SK-N-SH treated with all-trans-retinoic acid at 6 μM for 48 hours (cell line): ENCODE measurements around the gene IFT52.
"Not testable (repeated sequence)": the region's sequence is repeated elsewhere in the genome, so short reads cannot be mapped to it uniquely, and the experiment has no call there.

Source experiments
- ARNTL ChIP-seq: fragments of 450-650 bp; formaldehyde crosslinking; IDR thresholded peaks from 2 replicates; pipeline ENCODE4 v1.5.0; 2020; ENCODE audit warnings: low read depth, mild to moderate bottlenecking, moderate library complexity, borderline replicate concordance
- GLIS3 ChIP-seq: fragments of 250-450 bp; sonication (Bioruptor Pico); IDR thresholded peaks from 2 replicates; pipeline ENCODE4 v1.5.0; 2020; ENCODE audit warnings: mild to moderate bottlenecking, moderate library complexity
- OSR1 ChIP-seq: fragments of 250-450 bp; sonication (Bioruptor Pico); IDR thresholded peaks from 2 replicates; pipeline ENCODE4 v1.8.0; 2022; ENCODE audit warnings: moderate library complexity, mild to moderate bottlenecking, inconsistent platforms
- PPARA ChIP-seq: fragments of 250-450 bp; sonication (Bioruptor Pico); IDR thresholded peaks from 2 replicates; pipeline ENCODE4 v1.5.0; 2020; ENCODE audit warnings: mild to moderate bottlenecking, borderline replicate concordance
- RARB ChIP-seq: fragments of 250-450 bp; sonication (Bioruptor Pico); IDR thresholded peaks from 2 replicates; pipeline ENCODE4 v1.8.0; 2021; ENCODE audit warnings: mild to moderate bottlenecking, moderate library complexity
- SNAI2 ChIP-seq: fragments of 250-450 bp; sonication (Bioruptor Pico); IDR thresholded peaks from 2 replicates; pipeline ENCODE4 v1.5.0; 2020; ENCODE audit warnings: mild to moderate bottlenecking, moderate library complexity
- TOX ChIP-seq: fragments of 250-450 bp; sonication (Bioruptor Pico); IDR thresholded peaks from 2 replicates; pipeline ENCODE4 v1.8.0; 2021; ENCODE audit warnings: mild to moderate bottlenecking, moderate library complexity, borderline replicate concordance
- ZFP3 ChIP-seq: fragments of 250-450 bp; sonication (Bioruptor Pico); IDR thresholded peaks from 2 replicates; pipeline ENCODE4 v1.5.0; 2020; ENCODE audit warnings: mild to moderate bottlenecking, moderate library complexity
- TF ChIP-seq, protein P1 (sequence below): fragments of 250-450 bp; sonication (Bioruptor Pico); IDR thresholded peaks from 2 replicates; pipeline ENCODE4 v1.5.1; 2021; ENCODE audit warnings: mild to moderate bottlenecking, moderate library complexity
- TF ChIP-seq, protein P2 (sequence below): fragments of 250-450 bp; sonication (Bioruptor Pico); IDR thresholded peaks from 2 replicates; pipeline ENCODE4 v1.8.0; 2020; ENCODE audit warnings: mild to moderate bottlenecking, moderate library complexity, borderline replicate concordance

DNA sequence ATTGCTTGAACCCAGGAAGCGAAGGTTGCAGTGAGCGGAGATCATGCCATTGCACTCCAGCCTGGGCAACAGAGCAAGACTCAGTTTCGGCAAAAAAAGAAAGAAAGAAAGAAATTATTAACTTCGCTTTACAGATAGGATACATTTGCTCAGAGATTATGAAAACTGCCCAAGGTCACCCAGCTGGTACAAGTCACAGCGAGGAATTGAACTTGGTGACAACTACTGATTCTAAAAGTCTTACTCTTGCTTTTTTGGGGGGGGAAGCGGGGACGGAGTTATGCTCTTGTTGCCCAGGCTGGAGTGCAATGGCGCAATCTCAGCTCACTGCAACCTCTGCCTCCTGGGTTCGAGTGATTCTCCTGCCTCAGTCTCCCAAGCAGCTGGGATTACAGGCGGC is 2.2 kb upstream of the IFT52 start:
- not testable (repeated sequence) for TF ChIP-seq GLIS3 (CRISPR knock-in tag); ZFP3 (CRISPR knock-in tag); RARB (CRISPR knock-in tag); PPARA (CRISPR knock-in tag); ARNTL; OSR1 (CRISPR knock-in tag); SNAI2 (CRISPR knock-in tag); TOX (CRISPR knock-in tag)
- TF ChIP-seq, protein P1, sequence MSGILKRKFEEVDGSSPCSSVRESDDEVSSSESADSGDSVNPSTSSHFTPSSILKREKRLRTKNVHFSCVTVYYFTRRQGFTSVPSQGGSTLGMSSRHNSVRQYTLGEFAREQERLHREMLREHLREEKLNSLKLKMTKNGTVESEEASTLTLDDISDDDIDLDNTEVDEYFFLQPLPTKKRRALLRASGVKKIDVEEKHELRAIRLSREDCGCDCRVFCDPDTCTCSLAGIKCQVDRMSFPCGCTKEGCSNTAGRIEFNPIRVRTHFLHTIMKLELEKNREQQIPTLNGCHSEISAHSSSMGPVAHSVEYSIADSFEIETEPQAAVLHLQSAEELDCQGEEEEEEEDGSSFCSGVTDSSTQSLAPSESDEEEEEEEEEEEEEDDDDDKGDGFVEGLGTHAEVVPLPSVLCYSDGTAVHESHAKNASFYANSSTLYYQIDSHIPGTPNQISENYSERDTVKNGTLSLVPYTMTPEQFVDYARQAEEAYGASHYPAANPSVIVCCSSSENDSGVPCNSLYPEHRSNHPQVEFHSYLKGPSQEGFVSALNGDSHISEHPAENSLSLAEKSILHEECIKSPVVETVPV, result not testable (repeated sequence)
- TF ChIP-seq, protein P2, sequence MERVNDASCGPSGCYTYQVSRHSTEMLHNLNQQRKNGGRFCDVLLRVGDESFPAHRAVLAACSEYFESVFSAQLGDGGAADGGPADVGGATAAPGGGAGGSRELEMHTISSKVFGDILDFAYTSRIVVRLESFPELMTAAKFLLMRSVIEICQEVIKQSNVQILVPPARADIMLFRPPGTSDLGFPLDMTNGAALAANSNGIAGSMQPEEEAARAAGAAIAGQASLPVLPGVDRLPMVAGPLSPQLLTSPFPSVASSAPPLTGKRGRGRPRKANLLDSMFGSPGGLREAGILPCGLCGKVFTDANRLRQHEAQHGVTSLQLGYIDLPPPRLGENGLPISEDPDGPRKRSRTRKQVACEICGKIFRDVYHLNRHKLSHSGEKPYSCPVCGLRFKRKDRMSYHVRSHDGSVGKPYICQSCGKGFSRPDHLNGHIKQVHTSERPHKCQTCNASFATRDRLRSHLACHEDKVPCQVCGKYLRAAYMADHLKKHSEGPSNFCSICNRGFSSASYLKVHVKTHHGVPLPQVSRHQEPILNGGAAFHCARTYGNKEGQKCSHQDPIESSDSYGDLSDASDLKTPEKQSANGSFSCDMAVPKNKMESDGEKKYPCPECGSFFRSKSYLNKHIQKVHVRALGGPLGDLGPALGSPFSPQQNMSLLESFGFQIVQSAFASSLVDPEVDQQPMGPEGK, result not testable (repeated sequence)
